KMS-11 (cell line): ENCODE data around the gene AMZ1.

Experiments
- H2AFZ ChIP-seq: fragments of 200-600 bp; sonication (generic); 2 replicates; pipeline ENCODE4 v1.6.1; 2016; ENCODE audit warnings: antibody characterized with exemption, mixed run types, low read depth
- H3K27ac ChIP-seq: fragments of 200-600 bp; sonication (generic); 2 replicates; pipeline ENCODE4 v1.6.1; 2016; ENCODE audit warnings: mild to moderate bottlenecking, mixed run types
- H3K27me3 ChIP-seq: fragments of 200-600 bp; sonication (generic); 2 replicates; pipeline ENCODE4 v1.6.1; 2017; ENCODE audit warnings: mild to moderate bottlenecking, low read depth, mixed run types, moderate library complexity; ENCODE audit not compliant: insufficient read depth
- H3K36me3 ChIP-seq: fragments of 200-600 bp; sonication (generic); 2 replicates; pipeline ENCODE4 v1.6.1; 2017; ENCODE audit warnings: mild to moderate bottlenecking, mixed run types; ENCODE audit not compliant: insufficient read depth
- H3K4me1 ChIP-seq: fragments of 200-600 bp; sonication (generic); 2 replicates; pipeline ENCODE4 v1.6.1; 2016; ENCODE audit warnings: mild to moderate bottlenecking, low read depth, mixed run types; ENCODE audit not compliant: poor library complexity, severe bottlenecking
- H3K4me2 ChIP-seq: fragments of 200-600 bp; sonication (generic); 2 replicates; pipeline ENCODE4 v1.7.0; 2016; ENCODE audit warnings: mild to moderate bottlenecking, mixed run types
- H3K4me3 ChIP-seq: fragments of 200-600 bp; sonication (generic); IDR thresholded peaks from 2 replicates; pipeline ENCODE4 v1.6.1; 2017; ENCODE audit warnings: low read depth, low read length, mixed read lengths; ENCODE audit not compliant: insufficient read depth
- H3K79me2 ChIP-seq: fragments of 200-600 bp; sonication (generic); 2 replicates; pipeline ENCODE4 v1.6.1; 2016; ENCODE audit warnings: low read depth, mixed run types; ENCODE audit not compliant: insufficient read depth
- H3K9ac ChIP-seq: fragments of 200-600 bp; sonication (generic); 2 replicates; pipeline ENCODE4 v1.6.1; 2016; ENCODE audit warnings: mild to moderate bottlenecking, mixed run types
- H4K20me1 ChIP-seq: fragments of 200-600 bp; sonication (generic); 2 replicates; pipeline ENCODE4 v1.6.1; 2016; ENCODE audit warnings: mild to moderate bottlenecking, mixed run types; ENCODE audit not compliant: insufficient read depth
- CTCF ChIP-seq: fragments of 200-600 bp; sonication (generic); conservative IDR thresholded peaks from 2 replicates; pipeline ENCODE4 v1.6.1; 2017; ENCODE audit warnings: low read depth, mild to moderate bottlenecking, antibody characterized with exemption, low read length, moderate library complexity, mixed read lengths

Gene AMZ1

GRCh38 chr7:2640482-2640830 lies 47.5 kb upstream of the AMZ1 start:
- no peak for TF ChIP-seq CTCF
- Histone ChIP-seq H3K9ac (no peak overlapping the region), H3K4me3 (no peak overlapping the region), H3K4me2 (no peak overlapping the region), H3K79me2 (no peaks in the 10 kb centered on the region), H4K20me1 (no peaks in the 10 kb centered on the region), H3K4me1 (peaks cover 6% of the 10 kb centered on the region), H3K27ac (no peak overlapping the region), H3K27me3 (peaks cover 18% of the 10 kb centered on the region; the same call in 1 of the 2 replicates), H3K36me3 (no peaks in the 10 kb centered on the region), H2AFZ (no peak overlapping the region)

DNA sequence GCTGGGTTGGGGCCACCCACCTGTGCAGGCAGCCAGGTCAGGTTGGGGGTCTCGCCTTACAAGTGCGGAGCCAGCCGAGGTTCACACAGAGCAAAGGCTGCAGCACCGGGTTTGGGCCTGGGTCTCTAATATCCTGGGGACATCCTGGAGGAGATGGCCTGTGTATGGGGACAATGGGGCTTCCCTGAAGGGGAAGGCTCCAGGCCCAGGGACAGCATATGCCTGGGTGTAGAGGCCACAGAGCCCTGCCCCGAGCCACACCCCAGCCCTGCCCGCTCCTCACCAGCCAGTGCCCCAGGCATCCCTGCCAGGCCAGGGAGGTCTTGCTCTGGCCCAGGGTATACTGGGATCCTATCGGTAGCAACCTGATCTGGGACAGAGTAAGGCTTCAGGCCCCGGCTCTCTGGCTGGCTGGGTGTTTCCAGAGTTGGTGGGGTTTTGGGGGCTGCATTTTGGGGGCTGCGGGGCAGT lies 47.1 kb upstream of the AMZ1 start:
- no peaks in the 10 kb centered on the region for H4K20me1 ChIP-seq

DNA sequence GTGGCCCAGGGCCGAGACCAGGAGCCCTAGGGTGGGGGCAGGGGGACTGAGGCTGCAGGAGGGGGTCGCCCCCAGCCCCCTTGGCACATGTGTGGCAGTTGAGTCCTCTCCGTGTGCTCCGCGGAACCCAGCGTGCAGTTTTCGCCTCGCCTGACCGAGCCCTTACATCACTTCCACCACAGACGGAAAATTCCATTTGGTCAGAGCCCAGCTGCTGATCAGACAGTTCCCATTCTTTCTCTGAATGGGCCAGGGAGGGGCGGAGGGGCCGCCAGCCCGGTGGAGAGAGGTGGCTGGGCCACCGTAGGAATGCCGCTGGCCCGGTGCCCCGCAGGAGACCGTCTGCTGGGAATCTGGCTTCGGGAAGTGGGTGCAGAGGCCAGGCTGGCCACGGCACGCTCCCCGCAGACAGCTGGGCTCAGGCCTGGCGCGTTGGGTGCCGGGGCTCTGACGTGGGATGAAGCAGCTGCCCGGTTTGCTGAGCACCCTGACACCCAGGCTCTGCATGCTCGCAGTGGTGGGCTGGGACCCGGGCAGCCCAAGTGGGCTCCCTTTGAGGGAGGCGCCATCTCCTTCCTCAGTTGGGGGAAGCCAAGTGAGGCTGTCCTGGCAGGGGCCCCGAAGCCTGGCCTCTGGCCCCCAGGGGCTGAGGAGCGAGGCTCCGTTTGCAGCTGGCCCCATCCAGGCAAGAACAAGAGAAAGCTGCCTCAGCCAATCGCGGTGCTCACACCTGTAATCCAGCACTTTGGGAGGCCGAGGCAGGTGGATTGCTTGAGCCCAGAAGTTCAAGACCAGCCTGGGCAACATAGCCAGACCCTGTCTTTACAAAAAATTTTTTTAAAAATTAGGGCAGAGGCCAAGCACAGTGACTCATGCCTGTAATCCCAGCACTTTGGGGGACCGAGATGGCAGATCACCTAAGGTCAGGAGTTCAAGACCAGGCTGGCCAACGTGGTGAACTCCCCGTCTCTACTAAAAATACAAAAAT lies 46.3 kb upstream of the AMZ1 start:
- H3K4me1 ChIP-seq = peaks cover 8% of the 10 kb centered on the region

More for the DNA sequence above, 47.1 kb upstream of the AMZ1 start:
- peaks cover 8% of the 10 kb centered on the region for H3K4me1 ChIP-seq
- H3K4me3 ChIP-seq = no peak overlapping the region
- no peak for TF ChIP-seq CTCF
- H3K36me3 ChIP-seq = no peaks in the 10 kb centered on the region
- H2AFZ ChIP-seq = no peak overlapping the region
- H3K27ac ChIP-seq = no peak overlapping the region
- peaks cover 14% of the 10 kb centered on the region; the same call in 1 of the 2 replicates for H3K27me3 ChIP-seq
- no peak overlapping the region for H3K4me2 ChIP-seq
- H3K79me2 ChIP-seq = no peaks in the 10 kb centered on the region
- H3K9ac ChIP-seq = no peak overlapping the region

More for the DNA sequence above, 46.3 kb upstream of the AMZ1 start:
- Histone ChIP-seq H3K79me2 (no peaks in the 10 kb centered on the region), H3K27ac (no peak overlapping the region), H3K9ac (no peak overlapping the region), H3K4me3 (no peak overlapping the region), H3K36me3 (no peaks in the 10 kb centered on the region), H3K27me3 (peaks cover 7% of the 10 kb centered on the region; the same call in 1 of the 2 replicates), H2AFZ (no peak overlapping the region), H3K4me2 (no peak overlapping the region), H4K20me1 (no peaks in the 10 kb centered on the region)
- no peak for TF ChIP-seq CTCF
